Inferior parietal cortex (tissue), 1 donor: ENCODE data around the gene UNC13A.
A peak's percentile ranks its signal among the peaks of the same experiment; 100 is the strongest.

Source experiments
- DNase-seq: peaks from one replicate; pipeline ENCODE4 v3.0.0-alpha.2; 2016; ENCODE audit errors: extremely low spot score

Gene UNC13A

GRCh38 chr19:17687857-17688784 lies at the start of gene UNC13A:
UNC13A (minus strand) TSS chr19:17688354; CDS start chr19:17688199, 155 bp downstream.
- no peak for DNase-seq

GRCh38 chr19:17737690-17738153 lies 49.6 kb upstream of the UNC13A start:
- no peak for DNase-seq

GRCh38 chr19:17735410-17735809 lies 47.3 kb upstream of the UNC13A start:
- DNase-seq, result no peak

GRCh38 chr19:17734146-17734545 lies 46.0 kb upstream of the UNC13A start:
- DNase-seq, result no peak

- DNase-seq, result no peak
These were observed 45.0 kb upstream of the UNC13A start for GRCh38 chr19:17733127-17733526.

GRCh38 chr19:17727843-17728242 lies 39.7 kb upstream of the UNC13A start:
- DNase-seq, result no peak

- no peak for DNase-seq
These were observed 39.0 kb upstream of the UNC13A start for GRCh38 chr19:17726964-17727773.

- no peak for DNase-seq
These were observed 38.1 kb upstream of the UNC13A start for GRCh38 chr19:17726136-17726741.

- no peak for DNase-seq
These were observed 37.4 kb upstream of the UNC13A start for GRCh38 chr19:17725422-17726078.

- DNase-seq, result no peak
These were observed 36.5 kb upstream of the UNC13A start for GRCh38 chr19:17724655-17725054.

GRCh38 chr19:17722655-17723240 lies 34.6 kb upstream of the UNC13A start:
- no peak for DNase-seq

- no peak for DNase-seq
These were observed 33.7 kb upstream of the UNC13A start for GRCh38 chr19:17721821-17722220.

- DNase-seq, result no peak
These were observed 33.0 kb upstream of the UNC13A start for GRCh38 chr19:17721111-17721628.

- DNase-seq, result no peak
These were observed 32.3 kb upstream of the UNC13A start for GRCh38 chr19:17720440-17720839.

GRCh38 chr19:17719730-17720400 lies 31.7 kb upstream of the UNC13A start:
- no peak for DNase-seq

- peak; percentile 51 for DNase-seq
These were observed 31.0 kb upstream of the UNC13A start, which contains the start of gene MAP1S for GRCh38 chr19:17718947-17719711. MAP1S (plus strand) TSS chr19:17719480; CDS start chr19:17719503, 23 bp downstream.

- DNase-seq, result no peak
These were observed 30.4 kb upstream of the UNC13A start for GRCh38 chr19:17718550-17718946.

GRCh38 chr19:17716309-17716929 lies 28.3 kb upstream of the UNC13A start:
- DNase-seq, result no peak

- no peak for DNase-seq
These were observed 23.7 kb upstream of the UNC13A start for GRCh38 chr19:17711851-17712250.
